Measurements from ENCODE around the gene CASR. TPM values are rescaled to one million over a fixed set of nuclear protein-coding genes. Genes with fewer than 3 reads are reported as not detected.

Gene CASR
- total RNA-seq, 1 donor from 2014 or later = not detected

DNA sequence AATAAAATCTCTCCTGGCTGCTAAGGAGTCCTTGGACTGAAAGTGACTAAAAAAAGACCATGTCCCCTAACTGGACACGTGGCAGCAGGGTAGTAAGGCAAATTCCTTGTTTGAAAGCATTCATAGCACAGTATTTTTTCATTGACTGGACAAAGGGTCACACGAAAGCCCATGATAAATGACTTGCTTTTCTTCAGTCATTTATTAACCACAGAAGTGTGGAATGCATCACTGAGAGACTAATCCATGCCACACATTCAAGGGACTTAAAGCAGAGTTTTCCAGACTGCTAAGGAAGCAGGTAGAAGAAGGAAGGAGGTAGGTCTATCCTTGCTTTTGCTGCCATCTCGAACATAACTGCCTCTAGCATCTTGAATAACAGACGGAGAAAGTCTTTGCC lies 31.2 kb downstream of the CASR start:
- no peak for FAIRE-seq
- DNase-seq (ENCODE audit: low spot score in 2 of 2) = no peak

- FAIRE-seq (no peak), DNase-seq (ENCODE audit: low spot score in 2 of 2) (no peak)
Measured at GRCh38 chr3:122215592-122216298, 32.3 kb downstream of the CASR start.

DNA sequence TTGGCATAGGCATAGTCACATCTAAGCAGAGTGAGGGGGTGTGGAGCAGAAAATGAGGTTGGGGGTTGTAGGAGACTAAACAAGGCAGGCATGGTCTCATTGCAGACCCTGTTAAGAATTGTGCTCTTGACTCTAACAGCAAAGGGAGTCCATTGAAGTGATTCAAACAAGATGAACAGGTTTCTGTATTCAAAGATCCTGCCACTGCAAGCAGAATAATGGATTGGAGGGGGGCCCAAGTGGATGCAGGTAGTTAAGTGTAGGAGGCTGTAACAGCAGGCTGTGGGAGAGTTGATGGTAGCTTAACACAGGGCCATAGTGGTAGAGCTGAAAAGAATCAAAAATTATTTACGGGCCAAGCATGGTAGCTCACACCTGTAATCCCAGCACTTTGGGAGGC lies 34.4 kb downstream of the CASR start:
- no peak for DNase-seq (ENCODE audit: low spot score in 2 of 2)
- no peak for FAIRE-seq

DNA sequence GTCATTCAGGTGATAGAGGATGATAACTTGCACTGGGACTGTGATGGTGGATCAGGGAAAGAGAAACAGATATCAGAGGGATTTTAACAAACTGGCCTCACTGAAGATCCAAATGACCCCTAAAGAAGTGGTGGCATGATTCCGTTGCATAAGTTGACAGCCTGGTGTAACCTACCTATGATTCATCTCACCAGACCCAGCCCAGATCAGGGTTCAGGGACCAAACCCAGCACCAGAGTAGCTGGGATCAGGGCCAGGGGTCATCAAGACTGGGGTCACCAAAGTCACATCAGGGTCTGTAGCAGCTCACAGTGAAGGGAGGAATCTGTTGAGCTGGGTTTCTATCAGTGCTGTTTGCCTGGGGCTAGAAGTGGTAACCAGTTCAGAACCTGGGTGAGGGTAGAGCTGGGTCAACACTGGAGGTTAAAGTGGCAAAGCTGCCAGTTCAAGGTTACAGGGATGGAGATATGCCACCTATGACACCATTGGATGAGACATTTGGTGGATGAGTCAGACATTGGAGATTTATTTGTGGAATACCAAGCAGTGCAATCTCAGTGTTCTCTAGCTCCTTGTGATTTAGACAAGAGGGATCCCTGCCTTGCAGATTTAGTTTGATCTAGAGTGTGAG lies 35.9 kb downstream of the CASR start:
- no peak for DNase-seq (ENCODE audit: low spot score in 2 of 2)
- no peak for FAIRE-seq

DNA sequence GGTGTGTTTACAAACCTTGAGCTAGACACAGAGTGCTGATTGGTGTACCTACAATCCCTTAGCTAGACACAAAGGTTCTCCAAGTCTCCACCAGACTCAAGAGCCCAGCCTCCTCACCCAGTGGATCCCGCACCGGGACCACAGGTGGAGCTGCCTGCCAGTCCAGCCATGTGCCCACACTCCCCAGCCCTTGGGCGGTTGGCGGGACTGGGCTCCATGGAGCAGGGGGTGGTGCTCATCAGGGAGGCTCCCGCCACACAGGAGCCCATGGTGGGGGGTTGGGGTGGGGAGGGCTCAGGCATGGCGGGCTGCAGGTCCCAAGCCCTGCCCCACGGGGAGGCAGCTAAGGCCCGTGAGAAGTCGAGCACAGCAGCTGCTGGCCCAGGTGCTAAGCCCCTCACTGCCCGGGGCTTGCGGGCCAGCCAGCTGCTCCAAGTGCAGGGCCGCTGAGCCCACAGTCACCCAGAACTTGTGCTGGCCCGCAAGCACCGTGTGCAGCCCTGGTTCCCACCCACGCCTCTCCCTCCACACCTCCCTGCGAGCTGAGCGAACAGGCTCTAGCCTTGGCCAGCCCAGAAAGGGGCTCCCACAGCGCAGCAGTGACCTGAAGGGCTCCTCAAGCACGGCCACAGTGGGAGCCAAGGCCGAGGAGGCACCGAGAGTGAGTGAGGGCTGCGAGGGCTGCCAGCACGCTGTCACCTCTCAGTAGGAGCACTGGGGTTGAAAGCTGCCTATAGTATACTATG lies 43.7 kb downstream of the CASR start:
- DNase-seq (ENCODE audit: low spot score in 2 of 2) (no peak), FAIRE-seq (no peak)

GRCh38 chr3:122230174-122230573 lies 46.7 kb downstream of the CASR start:
- no peak for DNase-seq (ENCODE audit: low spot score in 2 of 2)
- no peak for FAIRE-seq

DNA sequence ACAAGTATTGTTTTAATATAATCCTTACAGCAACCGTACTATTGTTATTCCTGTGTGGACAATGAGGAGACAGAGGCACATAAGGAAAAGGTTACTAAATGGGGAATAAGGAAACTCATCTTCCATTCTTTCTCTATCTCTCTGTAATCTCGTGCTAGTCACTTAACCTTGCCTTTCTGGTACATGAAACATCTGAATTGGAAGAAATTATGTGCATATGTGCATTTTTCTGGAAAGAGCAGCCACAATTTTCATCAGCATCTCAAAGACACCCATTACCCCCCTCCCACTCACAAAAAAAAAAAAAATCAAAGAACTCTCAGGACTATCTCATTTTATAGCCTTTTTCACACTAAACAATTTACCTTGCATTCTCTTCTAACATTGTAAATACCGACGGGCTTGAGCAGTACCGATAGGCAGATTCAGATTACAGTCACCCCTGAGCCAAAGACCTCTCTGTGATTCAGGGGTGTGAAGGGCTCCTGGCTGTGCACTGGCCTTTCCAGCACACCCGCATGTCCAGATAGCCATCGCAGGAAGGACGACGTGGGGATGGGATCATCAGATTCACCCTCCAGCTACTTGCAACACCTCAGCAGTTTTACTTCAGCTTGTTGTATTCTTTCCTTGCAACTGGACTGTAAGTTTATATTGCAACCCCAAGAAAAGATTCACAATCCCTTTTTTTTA lies 48.1 kb downstream of the CASR start:
- DNase-seq (ENCODE audit: low spot score in 2 of 2) (no peak), FAIRE-seq (no peak)

- FAIRE-seq (no peak), DNase-seq (ENCODE audit: low spot score in 2 of 2) (no peak)
Measured at GRCh38 chr3:122232485-122232884, 49.0 kb downstream of the CASR start.

- DNase-seq (ENCODE audit: low spot score in 2 of 2) = no peak
- FAIRE-seq = no peak
Measured at GRCh38 chr3:122233101-122233952, 49.9 kb downstream of the CASR start.

- FAIRE-seq (no peak), DNase-seq (ENCODE audit: low spot score in 2 of 2) (no peak)
Measured at GRCh38 chr3:122234117-122234516, 50.6 kb downstream of the CASR start.

DNA sequence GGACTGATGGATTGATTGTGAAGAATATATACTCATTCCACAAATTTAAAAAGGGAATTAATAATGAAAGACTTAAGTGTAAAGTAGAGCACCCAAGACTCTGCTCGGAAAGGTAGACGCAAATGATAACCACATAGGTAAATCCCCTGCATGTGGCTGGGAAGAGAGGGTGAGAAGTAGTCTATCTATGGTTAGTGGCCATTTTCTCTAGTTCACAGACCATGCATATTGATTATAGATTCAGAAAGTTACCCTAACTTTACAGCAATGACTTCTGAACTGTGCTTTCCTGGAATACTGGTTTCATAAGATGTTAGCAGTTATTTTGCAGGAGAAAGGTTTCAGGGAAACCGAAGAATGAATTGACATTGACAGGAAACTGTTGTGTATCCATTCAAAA lies 51.7 kb downstream of the CASR start:
- DNase-seq (ENCODE audit: low spot score in 2 of 2) (no peak), FAIRE-seq (no peak)

DNA sequence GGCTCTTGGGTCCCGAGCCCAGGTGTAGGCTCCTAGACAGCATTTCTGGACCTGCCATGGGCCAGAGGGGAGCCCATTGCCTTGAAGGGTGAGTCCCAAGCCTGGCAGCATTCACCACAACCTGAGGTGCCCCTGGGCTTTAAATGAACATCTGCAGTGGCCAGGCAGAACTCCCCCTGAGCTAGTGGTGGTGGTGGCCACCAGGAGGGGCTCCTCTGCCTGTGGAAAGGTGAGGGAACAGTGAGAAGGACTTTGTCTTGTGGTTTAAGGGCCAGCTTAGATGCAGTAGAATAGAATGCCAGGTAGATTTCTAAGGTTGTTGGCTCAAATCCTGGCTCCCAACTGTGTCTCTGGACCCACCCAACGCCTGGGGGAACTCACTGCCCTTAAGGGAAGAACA lies 55.6 kb downstream of the CASR start:
- FAIRE-seq (no peak), DNase-seq (ENCODE audit: low spot score in 2 of 2) (no peak)

DNA sequence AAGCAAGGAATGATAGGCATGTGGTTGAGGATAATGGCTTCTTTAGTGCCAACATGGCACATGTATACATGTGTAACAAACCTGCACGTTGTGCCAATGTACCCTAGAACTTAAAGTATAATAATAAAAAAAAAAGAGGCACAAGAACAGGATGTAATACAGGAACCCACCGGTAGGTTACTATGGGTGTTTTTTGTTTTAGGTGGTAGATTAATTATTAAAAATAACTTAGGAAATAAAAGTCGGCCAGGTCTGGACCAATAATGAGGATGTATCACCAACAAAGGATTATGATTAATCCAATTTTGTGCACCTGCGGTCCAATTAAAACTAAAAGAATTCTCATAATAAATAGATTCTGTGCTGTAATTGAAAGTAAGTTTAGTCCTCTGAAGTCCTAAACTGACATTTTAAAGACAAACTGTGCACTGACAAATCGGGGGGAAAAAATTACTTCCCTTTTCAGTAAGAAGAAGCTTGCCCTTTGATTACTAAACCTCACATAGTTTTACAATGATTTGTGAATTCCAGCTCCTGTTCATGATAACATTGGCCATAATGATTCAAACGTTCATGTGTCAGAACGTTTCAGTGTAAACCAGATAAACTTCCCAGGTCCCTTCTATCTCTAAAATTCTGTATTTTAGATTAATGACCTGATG lies 62.2 kb downstream of the CASR start:
- DNase-seq (ENCODE audit: low spot score in 2 of 2) (no peak), FAIRE-seq (no peak)

DNA sequence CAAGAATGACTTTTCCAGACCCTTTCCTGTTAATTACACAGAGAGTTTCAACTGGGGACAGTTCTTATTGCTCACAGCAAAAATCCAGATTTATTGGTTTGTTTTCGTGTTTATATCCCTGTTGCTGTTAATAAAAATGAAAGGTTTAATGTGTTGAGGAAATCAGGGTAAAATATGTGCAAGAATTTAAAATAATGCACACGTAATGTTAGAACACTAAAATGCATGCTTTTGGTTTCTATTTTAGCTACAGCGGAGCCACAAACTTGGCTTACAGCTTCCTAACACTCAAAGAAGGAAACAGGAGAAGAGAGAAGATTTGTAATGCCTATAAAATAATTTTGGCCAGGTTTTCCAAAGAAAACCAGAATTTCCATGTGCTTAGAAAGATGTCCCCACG lies 62.7 kb downstream of the CASR start:
- no peak for FAIRE-seq
- DNase-seq (ENCODE audit: low spot score in 2 of 2) = no peak

DNA sequence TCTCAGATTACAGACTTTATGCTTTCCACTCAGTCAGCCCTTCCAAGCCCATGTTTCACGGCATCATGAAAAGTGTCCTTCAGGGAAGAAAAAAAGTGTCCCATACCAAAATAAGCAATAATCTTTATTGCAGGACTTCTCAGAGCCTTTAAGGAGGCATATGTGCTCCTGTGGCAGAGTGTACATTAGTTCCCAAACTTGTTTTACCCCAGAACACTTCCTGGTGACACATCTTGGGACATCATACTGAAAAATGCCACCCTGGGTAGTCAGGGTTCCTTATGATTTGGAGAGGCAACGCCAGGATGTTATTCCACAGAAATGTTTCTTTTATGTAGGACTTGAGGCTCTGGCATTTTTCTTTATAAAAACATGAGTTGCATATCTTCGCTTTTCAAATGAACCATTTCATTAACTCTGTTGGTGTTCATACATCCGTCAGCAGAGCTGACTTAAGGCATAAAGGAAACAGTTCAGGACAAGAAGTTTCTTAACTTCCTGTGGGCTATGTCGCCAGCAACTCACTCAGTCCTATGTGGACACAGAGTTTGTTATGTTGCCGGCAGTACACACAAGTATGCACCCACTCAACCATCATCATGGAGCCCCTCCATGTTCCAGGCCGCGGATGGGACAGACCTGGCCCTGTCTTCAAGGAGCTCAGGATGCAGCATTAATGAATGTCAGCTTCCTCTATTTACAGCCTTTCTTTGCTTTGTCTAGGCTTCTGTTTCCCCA lies 63.8 kb downstream of the CASR start:
- FAIRE-seq (no peak), DNase-seq (ENCODE audit: low spot score in 2 of 2) (no peak)

GRCh38 chr3:122247825-122248185 lies 64.3 kb downstream of the CASR start:
- DNase-seq (ENCODE audit: low spot score in 2 of 2) (no peak), FAIRE-seq (no peak)

- FAIRE-seq (no peak), DNase-seq (ENCODE audit: low spot score in 2 of 2) (no peak)
Measured at GRCh38 chr3:122251428-122251827, 68.0 kb downstream of the CASR start.

DNA sequence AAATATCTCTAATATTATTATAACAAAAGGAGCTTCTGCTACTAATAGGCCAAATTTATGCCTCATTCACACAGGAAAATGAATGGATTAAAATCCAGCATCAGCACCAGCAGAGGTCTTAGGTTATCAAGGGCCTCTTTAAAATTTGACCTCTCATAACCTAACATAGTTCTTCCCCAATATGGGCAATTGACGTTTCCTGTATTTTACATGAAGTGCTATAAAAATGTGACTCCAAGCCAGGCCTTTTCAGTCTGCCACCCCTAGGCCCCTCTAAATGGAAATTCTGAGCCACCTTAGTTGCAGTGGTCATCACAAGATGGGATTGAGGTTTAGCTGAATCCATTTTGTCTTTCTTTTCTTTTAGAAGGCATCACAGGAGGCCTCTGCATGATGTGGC lies 70.1 kb downstream of the CASR start:
- DNase-seq (ENCODE audit: low spot score in 2 of 2) (no peak), FAIRE-seq (no peak)

DNA sequence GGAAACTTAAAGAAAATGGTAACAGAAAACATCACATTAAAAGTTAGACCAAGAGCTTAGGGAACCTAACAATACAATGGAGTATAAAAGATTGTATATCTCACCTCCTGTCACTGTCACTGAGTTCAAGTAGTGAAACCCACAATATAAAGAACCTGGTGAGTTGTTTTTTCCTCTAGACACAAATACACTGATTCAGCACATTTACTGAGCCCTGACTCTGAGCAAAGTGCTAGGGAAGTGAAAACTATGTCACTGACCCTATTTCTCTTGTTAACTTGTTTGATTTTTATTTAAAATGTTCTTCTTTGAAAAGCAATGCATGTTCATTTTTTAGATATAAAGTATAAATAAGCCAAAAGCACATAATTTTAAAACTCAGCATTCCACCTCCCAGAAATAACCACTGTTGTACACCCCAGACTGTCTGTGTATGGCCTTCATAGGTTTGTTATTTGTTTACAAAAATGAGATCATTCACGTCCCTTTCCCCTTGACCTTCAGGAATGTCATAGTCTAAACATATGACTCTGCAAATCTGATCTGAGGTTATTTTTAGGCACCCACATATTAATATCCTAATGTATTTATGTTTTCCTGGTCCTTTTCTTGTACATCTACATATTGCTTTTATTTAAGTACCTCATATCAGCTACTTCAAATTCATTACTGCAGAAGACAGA lies 72.4 kb downstream of the CASR start:
- DNase-seq (ENCODE audit: low spot score in 2 of 2) = no peak

More for the DNA sequence above, 72.4 kb downstream of the CASR start:
- no peak for FAIRE-seq
